ACC112 (cell line): ENCODE measurements around the gene MYOF.
"Not testable (repeated sequence)": the region's sequence is repeated elsewhere in the genome, so short reads cannot be mapped to it uniquely, and the experiment has no call there.

ENCODE experiments used
- H2AFZ ChIP-seq: fragments of 200-600 bp; sonication (generic); one replicate; pipeline ENCODE4 v1.6.0; 2017; ENCODE audit warnings: antibody characterized with exemption, low read length; ENCODE audit not compliant: unreplicated experiment
- H3K27ac ChIP-seq: fragments of 200-600 bp; sonication (generic); 2 replicates; pipeline ENCODE4 v1.5.1; 2014; ENCODE audit warnings: low read depth, mild to moderate bottlenecking, antibody characterized with exemption, low read length, moderate library complexity
- H3K27me3 ChIP-seq: fragments of 200-600 bp; sonication (generic); 2 replicates; pipeline ENCODE4 v1.6.1; 2014; ENCODE audit warnings: mild to moderate bottlenecking, antibody characterized with exemption, low read length, moderate library complexity, mixed read lengths; ENCODE audit not compliant: insufficient read depth
- H3K36me3 ChIP-seq: fragments of 200-600 bp; sonication (generic); 2 replicates; pipeline ENCODE4 v1.6.1; 2016; ENCODE audit warnings: mild to moderate bottlenecking, antibody characterized with exemption, low read length, moderate library complexity, mixed read lengths; ENCODE audit not compliant: insufficient read depth
- H3K4me1 ChIP-seq: fragments of 200-600 bp; sonication (generic); one replicate; pipeline ENCODE4 v1.6.1; 2016; ENCODE audit warnings: low read length, mixed read lengths; ENCODE audit not compliant: insufficient read depth, unreplicated experiment, control insufficient read depth
- H3K4me3 ChIP-seq: fragments of 200-600 bp; sonication (generic); 2 replicates; pipeline ENCODE4 v1.5.1; 2014; ENCODE audit warnings: mild to moderate bottlenecking, low read depth, low read length
- H3K79me2 ChIP-seq: fragments of 200-600 bp; sonication (generic); one replicate; pipeline ENCODE4 v1.6.0; 2016; ENCODE audit warnings: low read length; ENCODE audit not compliant: control insufficient read depth, unreplicated experiment, insufficient read depth

The MYOF gene

GRCh38 chr10:93293999-93294398 lies 188.1 kb downstream of the MYOF start:
- Histone ChIP-seq H3K36me3 (no peaks in the 10 kb centered on the region), H3K79me2 (no peaks in the 10 kb centered on the region)

DNA sequence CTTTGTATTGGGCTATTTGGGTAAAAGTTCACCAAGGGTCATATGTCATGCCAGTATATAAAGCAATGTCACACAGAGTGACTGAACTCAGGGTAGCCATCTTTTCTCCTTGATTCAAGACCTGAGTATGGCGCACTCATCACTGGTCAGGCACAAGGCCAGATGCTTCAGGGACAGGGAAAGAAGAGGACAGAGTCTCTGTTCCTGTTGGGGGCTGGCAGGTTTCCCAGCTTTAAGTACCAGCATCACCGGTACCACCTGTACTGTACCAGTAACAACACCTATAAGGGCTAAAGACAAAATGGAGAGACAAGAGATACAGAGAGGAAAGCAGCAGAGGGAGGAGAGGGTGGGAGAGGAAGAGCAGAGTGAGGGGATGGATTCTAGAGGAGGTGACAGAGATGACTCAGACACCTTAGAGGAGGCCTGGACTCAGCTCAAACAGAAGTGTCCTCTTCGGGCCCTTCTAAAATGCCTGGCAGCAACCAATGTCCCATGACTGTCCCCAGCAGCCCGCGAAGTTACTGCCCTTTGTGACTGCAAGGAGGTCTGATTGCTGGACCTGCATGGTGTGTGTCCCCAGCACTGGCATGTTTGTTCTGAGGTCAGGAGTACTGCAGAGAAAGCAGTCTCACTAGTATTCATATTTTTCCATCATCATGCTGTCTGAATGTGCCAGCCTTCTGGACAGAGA lies 191.3 kb downstream of the MYOF start:
- Histone ChIP-seq H3K36me3 (no peaks in the 10 kb centered on the region), H2AFZ (no peak overlapping the region), H3K4me1 (peaks cover 11% of the 10 kb centered on the region), H3K27me3 (no peaks in the 10 kb centered on the region), H3K27ac (no peak overlapping the region), H3K79me2 (no peaks in the 10 kb centered on the region), H3K4me3 (no peak overlapping the region)

More at GRCh38 chr10:93293999-93294398, 188.1 kb downstream of the MYOF start:
- H3K27ac ChIP-seq, result no peak overlapping the region
- no peaks in the 10 kb centered on the region for H3K27me3 ChIP-seq
- H3K4me1 ChIP-seq, result peaks cover 6% of the 10 kb centered on the region
- no peak overlapping the region for H2AFZ ChIP-seq
- no peak overlapping the region for H3K4me3 ChIP-seq

DNA sequence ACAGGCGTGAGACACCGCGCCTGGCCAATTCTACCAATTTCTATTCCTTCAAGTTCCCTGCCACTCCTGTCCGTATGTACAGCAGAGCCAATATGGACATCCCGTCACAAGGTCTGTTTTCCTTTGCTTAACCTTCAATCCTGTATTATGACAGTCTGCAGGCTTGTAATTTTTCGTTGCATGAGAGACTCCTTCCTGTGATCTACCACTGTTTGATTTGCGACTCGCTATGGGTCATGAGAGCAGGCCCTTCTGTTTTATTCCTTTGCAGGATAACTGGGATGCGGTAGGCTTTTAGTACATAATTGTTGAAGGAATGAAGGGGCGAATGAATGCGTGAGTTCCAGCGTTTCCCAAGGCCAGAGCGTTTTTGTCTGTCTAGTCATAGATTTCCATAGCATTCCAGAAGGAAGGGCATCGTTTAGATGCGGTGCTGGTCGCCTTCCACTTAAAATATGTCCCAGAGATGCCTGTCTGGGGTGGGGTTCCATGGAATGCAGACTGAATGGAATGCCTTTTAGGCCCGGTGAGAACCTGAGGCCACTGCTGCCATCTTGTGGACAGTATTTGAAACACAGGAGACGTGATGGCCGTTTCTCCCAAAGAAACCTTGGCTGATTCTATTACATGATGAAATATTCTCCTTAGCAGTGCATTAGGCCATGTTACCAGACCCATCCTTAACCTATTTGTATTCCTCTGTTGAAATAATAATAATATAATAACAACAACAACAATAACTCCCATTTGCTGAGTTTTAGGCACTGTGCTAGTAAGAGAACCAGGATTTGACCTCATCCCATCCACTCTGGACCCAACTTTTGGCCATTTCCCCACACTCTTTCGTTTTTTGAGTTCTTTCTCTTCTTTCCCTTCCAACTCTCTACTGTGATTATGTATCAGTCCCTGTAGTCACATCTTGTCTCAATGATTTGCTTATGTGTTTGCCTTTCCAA lies 193.2 kb downstream of the MYOF start:
- Histone ChIP-seq H3K36me3 (no peaks in the 10 kb centered on the region), H3K27me3 (no peaks in the 10 kb centered on the region), H3K27ac (no peak overlapping the region), H2AFZ (peak overlapping the region; percentile 18), H3K4me3 (no peak overlapping the region), H3K79me2 (no peaks in the 10 kb centered on the region), H3K4me1 (peaks cover 8% of the 10 kb centered on the region)

DNA sequence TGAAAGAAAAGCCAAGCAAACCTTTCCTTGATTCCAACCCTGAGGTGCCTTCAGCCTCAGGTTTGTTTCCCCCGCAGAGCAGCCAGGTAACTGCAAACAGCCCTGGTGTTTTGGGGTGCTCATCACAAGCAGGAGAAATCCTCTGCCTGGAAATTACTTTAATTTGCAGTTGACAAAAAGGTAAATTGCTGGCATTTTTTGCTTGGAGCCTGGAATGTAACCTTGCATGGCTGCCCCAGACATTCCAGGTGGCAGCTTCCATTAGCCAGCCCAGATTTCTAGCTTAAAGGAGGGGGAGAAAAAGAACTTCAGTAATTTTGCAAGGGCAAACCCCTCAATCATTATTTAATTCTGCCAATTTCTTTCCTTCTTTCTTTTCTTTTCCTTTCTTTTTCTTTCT lies 194.4 kb downstream of the MYOF start:
- no peaks in the 10 kb centered on the region for H3K27me3 ChIP-seq
- no peaks in the 10 kb centered on the region for H3K36me3 ChIP-seq
- no peaks in the 10 kb centered on the region for H3K79me2 ChIP-seq
- H2AFZ ChIP-seq, result no peak overlapping the region
- no peak overlapping the region for H3K4me3 ChIP-seq
- peaks cover 5% of the 10 kb centered on the region for H3K4me1 ChIP-seq
- H3K27ac ChIP-seq, result no peak overlapping the region

DNA sequence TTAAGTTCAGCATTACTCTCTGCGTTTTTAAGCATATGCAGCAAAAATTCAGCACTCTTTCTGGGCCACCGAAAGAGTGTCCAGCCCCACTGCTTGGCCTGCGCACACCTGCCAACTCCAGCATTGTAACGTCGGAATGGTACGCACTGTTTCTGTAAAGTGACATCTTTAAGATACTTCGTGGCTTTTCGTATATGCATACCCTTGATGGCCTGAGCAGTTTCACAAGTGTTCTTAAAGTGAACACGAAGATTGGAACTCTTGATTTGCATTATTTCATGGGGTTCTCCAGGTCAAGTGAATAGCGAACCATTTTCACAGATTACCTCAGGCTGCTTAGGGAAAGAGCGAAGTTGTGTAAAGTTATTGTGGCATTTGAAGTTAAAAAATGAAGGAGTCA lies 197.9 kb downstream of the MYOF start:
- H2AFZ ChIP-seq, H3K4me3 ChIP-seq, H3K27ac ChIP-seq, H3K27me3 ChIP-seq, H3K4me1 ChIP-seq, H3K36me3 ChIP-seq, H3K79me2 ChIP-seq: not testable (repeated sequence)

DNA sequence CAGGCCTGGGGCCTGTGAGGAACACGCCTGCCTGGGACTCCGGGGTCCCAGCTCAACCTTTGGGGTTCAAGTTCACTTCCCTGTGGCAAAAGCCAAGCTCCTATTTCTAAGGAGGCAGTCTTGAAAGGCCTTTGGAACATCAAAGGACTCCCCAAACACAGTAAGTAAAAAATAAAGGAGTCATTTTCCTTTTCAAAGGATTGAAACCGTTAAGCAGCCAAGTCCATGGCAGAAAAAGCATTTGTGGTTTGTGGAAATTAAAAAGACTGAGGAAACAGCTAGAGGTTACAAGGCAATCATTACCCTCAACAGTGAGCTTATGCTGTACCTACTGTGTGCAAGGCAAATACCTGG lies 200.8 kb downstream of the MYOF start:
- no peak overlapping the region for H3K27ac ChIP-seq
- no peak overlapping the region for H3K4me3 ChIP-seq
- no peaks in the 10 kb centered on the region for H3K4me1 ChIP-seq
- H3K36me3 ChIP-seq, result no peaks in the 10 kb centered on the region
- no peak overlapping the region for H2AFZ ChIP-seq
- no peaks in the 10 kb centered on the region for H3K27me3 ChIP-seq
- no peaks in the 10 kb centered on the region for H3K79me2 ChIP-seq

- no peaks in the 10 kb centered on the region for H3K27me3 ChIP-seq
- no peaks in the 10 kb centered on the region for H3K79me2 ChIP-seq
- H3K4me1 ChIP-seq, result no peaks in the 10 kb centered on the region
- H3K27ac ChIP-seq, result no peak overlapping the region
- H2AFZ ChIP-seq, result no peak overlapping the region
- H3K36me3 ChIP-seq, result no peaks in the 10 kb centered on the region
- H3K4me3 ChIP-seq, result no peak overlapping the region
Measured at GRCh38 chr10:93280699-93281366, 201.3 kb downstream of the MYOF start.

DNA sequence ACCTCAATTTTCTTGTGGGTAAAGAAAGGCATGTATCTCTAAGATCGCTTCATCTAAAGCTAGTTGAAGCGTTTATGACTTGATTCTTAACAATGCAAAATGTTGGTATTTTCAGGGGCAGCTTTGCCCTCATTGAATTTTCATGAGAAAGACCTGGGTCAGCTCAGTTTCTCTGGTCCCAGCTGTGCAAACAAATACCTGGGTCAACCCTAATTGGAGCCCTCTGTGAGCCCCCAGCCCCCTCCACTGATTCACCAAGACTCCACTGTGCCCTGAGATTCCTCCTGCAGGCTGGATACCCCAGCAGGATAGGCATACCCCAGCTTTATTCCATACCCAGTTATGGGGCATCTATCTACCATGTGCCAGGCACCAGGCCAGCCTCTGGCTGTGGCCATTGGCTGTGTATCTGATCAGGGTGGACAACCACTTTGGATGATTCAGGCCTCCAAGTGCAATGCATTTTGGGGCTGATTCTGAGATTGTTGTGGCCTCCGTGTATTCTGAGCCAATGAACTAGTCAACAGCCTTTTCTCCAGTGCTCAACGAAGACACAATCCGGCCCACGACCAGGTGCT lies 201.9 kb downstream of the MYOF start:
- Histone ChIP-seq H3K4me3 (no peak overlapping the region), H3K27me3 (no peaks in the 10 kb centered on the region), H3K4me1 (no peaks in the 10 kb centered on the region), H3K27ac (no peak overlapping the region), H2AFZ (no peak overlapping the region), H3K79me2 (no peaks in the 10 kb centered on the region), H3K36me3 (no peaks in the 10 kb centered on the region)

DNA sequence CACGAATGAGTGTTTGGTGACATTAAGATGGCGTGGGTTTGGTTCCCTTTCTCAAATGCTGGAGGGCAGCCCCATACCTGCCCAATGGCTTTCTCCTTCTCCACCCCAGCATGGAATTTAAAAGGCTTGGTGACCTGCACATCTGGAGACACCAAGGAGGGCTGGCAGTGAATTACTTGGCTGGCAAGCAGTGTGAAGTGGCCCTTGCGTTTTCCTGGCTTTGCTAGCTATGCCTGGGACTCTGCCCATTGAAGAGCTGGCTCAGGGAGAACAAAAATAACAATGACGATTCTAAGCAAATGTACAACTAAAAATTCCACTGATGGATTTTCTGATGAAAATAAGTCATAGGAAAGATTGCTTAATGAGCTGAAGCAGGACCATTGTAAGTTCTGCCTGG lies 204.8 kb downstream of the MYOF start:
- H3K4me1 ChIP-seq, result no peaks in the 10 kb centered on the region
- no peaks in the 10 kb centered on the region for H3K27me3 ChIP-seq
- no peaks in the 10 kb centered on the region for H3K36me3 ChIP-seq
- no peak overlapping the region for H3K4me3 ChIP-seq
- no peaks in the 10 kb centered on the region for H3K79me2 ChIP-seq
- H3K27ac ChIP-seq, result no peak overlapping the region
- no peak overlapping the region for H2AFZ ChIP-seq

GRCh38 chr10:93274419-93274818 lies 207.7 kb downstream of the MYOF start:
- H3K27me3 ChIP-seq, result no peaks in the 10 kb centered on the region
- no peak overlapping the region for H3K27ac ChIP-seq
- H3K36me3 ChIP-seq, result no peaks in the 10 kb centered on the region
- H3K4me1 ChIP-seq, result no peaks in the 10 kb centered on the region
- no peak overlapping the region for H3K4me3 ChIP-seq
- H2AFZ ChIP-seq, result no peak overlapping the region
- H3K79me2 ChIP-seq, result no peaks in the 10 kb centered on the region
